Measurements from ENCODE around the gene TRIM67. TPM values are rescaled to one million over a fixed set of nuclear protein-coding genes. Genes with fewer than 3 reads are reported as not detected.
A peak's percentile ranks its signal among the peaks of the same experiment; 100 is the strongest.

Gene TRIM67
- total RNA-seq, 1 donor from 2014 or later: not detected

DNA sequence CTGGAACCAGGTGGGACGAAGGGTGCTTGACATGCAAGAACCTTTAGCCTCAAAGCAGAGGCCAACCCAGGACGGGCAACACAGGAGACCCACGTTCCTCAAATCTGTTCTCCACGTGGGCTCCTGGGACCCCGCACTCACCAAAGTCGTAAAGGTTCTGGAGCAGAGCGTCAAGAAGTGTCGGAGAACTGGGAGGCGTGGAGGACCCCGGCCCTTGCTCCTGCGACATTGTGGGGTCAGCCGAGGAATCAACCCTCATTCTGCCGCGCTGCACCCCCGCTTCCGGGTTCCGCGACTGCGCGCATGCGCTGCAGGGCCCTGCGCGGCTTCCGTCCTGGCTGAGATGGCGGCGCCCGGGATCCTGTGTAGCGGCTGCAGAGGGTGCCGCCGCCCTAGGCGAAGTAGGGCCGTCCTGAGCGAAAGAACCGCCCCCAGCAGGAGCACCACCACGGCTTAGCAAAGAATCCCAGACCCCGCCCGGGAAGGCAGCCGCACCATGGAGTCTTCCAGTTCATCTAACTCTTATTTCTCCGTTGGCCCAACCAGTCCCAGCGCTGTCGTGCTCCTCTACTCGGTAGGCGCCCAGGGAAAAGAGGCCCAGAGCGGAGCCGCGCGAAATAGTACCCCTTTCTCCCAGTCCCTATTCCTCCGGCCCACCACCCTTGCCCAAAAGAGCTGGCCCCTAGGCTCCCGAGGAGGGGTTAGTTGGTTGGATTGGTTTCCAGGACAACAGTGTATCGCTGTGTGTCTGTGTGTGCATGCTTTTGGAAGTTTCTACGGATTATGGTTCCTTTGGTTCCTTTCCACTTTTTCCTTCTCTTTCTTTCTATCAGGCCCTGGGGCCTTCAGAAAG lies 79.3 kb downstream of the TRIM67 start, which contains the start of gene GNPAT:
TSS of gene GNPAT (plus strand) at position 330 of the 853 bp plus-strand sequence. CDS start at position 497, 167 bp downstream.
- DNase-seq (ENCODE audit: low read depth): peak; percentile 72
- FAIRE-seq: no peak
- no peaks in the 10 kb centered on the region for H3K27me3 ChIP-seq (ENCODE audit: control insufficient read depth, insufficient read depth, low read length)
- peaks cover 10% of the 10 kb centered on the region for H3K36me3 ChIP-seq (ENCODE audit: control insufficient read depth, insufficient read depth, low read length)
- H3K4me3 ChIP-seq (ENCODE audit: low read depth, low read length): peak within 1 kb of the TSS; percentile 82
- TF ChIP-seq, protein P1, sequence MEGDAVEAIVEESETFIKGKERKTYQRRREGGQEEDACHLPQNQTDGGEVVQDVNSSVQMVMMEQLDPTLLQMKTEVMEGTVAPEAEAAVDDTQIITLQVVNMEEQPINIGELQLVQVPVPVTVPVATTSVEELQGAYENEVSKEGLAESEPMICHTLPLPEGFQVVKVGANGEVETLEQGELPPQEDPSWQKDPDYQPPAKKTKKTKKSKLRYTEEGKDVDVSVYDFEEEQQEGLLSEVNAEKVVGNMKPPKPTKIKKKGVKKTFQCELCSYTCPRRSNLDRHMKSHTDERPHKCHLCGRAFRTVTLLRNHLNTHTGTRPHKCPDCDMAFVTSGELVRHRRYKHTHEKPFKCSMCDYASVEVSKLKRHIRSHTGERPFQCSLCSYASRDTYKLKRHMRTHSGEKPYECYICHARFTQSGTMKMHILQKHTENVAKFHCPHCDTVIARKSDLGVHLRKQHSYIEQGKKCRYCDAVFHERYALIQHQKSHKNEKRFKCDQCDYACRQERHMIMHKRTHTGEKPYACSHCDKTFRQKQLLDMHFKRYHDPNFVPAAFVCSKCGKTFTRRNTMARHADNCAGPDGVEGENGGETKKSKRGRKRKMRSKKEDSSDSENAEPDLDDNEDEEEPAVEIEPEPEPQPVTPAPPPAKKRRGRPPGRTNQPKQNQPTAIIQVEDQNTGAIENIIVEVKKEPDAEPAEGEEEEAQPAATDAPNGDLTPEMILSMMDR (IDR thresholded peaks at IDR 0.05; ENCODE audit: insufficient read depth, low read length, severe bottlenecking): no peak

DNA sequence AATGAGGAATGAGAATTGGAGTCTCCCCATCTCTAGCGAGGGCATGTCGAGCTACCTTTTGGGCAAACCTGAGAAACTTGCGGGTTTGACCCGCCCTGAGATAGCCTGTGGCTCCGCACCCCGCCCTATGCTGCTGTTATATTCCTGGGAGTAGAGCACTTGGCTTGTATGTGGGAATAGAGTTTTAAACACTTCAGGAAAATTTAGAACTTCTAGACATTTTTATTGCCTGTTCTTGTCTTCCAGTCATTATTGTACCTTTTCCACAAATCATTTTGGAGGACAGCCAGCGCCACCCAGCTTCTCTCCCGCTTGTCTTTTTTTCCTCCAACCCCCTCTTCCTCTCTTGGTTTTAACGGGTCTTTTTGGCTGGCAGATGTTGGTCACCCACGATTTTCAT lies 79.9 kb downstream of the TRIM67 start:
- Histone ChIP-seq H3K36me3 (ENCODE audit: control insufficient read depth, insufficient read depth, low read length) (peaks cover 10% of the 10 kb centered on the region), H3K27me3 (ENCODE audit: control insufficient read depth, insufficient read depth, low read length) (no peaks in the 10 kb centered on the region), H3K4me3 (ENCODE audit: low read depth, low read length) (peak overlapping the region; percentile 82)
- DNase-seq (ENCODE audit: low read depth) (peak; percentile 16), FAIRE-seq (no peak)
- TF ChIP-seq, protein P1 (IDR thresholded peaks at IDR 0.05; ENCODE audit: insufficient read depth, low read length, severe bottlenecking): no peak

DNA sequence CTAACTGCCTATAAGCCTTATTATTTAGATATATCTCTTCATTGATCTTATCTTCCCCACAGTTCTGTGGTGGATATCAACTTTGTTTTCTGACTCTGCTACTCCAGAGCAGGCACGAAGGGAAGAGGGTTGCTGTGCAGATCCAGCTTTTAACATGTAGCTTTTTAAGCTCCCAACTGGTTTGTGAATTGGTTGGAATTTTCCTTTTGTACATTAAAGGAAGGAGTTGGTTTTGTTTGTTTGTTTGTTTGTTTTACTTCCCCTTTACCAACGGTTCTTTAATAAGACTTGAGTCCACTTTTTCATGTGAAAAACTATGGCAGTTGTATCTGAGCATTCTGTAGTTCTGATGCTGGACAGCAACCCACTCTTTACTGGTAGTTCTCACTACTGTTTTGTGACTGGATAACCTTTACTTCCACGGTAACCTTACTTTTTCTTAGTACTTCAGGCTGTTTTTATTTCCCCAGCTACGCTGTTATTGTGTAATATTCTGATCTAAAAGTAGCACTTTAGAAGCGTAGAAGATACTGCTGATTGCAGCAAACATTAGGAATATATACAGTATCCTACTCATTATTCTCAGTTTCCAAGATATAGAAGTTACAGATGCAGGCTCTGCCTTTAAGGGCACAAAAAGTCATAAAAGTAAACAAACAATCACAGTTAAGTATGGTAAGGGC lies 80.8 kb downstream of the TRIM67 start:
- TF ChIP-seq, protein P1 (IDR thresholded peaks at IDR 0.05; ENCODE audit: insufficient read depth, low read length, severe bottlenecking): no peak
- no peak for FAIRE-seq
- Histone ChIP-seq H3K4me3 (ENCODE audit: low read depth, low read length) (no peak overlapping the region), H3K27me3 (ENCODE audit: control insufficient read depth, insufficient read depth, low read length) (no peaks in the 10 kb centered on the region), H3K36me3 (ENCODE audit: control insufficient read depth, insufficient read depth, low read length) (peaks cover 7% of the 10 kb centered on the region)
- DNase-seq (ENCODE audit: low read depth): peak; percentile 8

DNA sequence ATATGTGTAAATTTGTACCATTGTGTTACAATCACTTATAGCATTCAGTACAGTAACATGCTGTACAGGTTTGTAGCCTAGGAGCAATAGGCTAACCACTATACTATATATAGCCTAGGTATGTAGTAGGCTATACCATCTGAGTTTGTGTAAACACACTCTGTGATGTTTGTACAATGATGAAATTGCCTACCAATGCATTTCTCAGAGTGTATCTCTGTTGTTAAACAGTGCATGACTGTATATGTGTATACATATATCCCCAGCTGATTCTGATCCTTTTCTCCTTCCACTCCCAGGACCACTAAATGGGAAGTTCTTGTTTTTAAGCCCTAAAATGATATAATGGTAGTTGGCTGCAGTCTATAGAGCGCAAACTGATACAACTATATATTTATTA lies 86.9 kb downstream of the TRIM67 start:
- FAIRE-seq (no peak), DNase-seq (ENCODE audit: low read depth) (peak; percentile 59)
- Histone ChIP-seq H3K27me3 (ENCODE audit: control insufficient read depth, insufficient read depth, low read length) (no peaks in the 10 kb centered on the region), H3K36me3 (ENCODE audit: control insufficient read depth, insufficient read depth, low read length) (peaks cover 6% of the 10 kb centered on the region), H3K4me3 (ENCODE audit: low read depth, low read length) (no peak overlapping the region)
- TF ChIP-seq, protein P1 (IDR thresholded peaks at IDR 0.05; ENCODE audit: insufficient read depth, low read length, severe bottlenecking): no peak

DNA sequence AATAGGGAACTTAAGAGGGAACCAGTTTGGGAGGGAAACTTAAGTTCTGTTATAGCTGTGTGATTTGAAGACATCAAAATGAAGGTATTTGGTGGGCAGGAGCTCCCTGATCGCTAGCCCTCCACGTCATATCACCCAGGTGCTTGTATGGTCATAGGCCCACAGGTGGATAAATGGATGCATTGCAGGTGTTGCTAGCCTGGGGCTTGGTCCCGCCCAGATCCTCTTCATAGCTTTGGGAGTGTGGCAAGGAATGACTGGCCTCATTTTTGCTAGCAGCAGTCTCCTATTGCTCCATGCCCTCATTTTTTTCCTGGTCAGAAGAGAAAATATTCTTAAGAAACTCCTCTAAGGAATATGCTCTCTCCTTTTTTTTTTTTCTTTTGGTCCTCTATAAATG lies 90.5 kb downstream of the TRIM67 start:
- TF ChIP-seq, protein P1 (IDR thresholded peaks at IDR 0.05; ENCODE audit: insufficient read depth, low read length, severe bottlenecking): no peak
- Histone ChIP-seq H3K36me3 (ENCODE audit: control insufficient read depth, insufficient read depth, low read length) (peaks cover 9% of the 10 kb centered on the region), H3K27me3 (ENCODE audit: control insufficient read depth, insufficient read depth, low read length) (no peaks in the 10 kb centered on the region), H3K4me3 (ENCODE audit: low read depth, low read length) (no peak overlapping the region)
- no peak for DNase-seq (ENCODE audit: low read depth)
- FAIRE-seq: no peak

Data from bronchial epithelial cell (primary cell).